HG02571 (cell line): Measurements from ENCODE around the gene ZCCHC12.
"Not testable (repeated sequence)": the region's sequence is repeated elsewhere in the genome, so short reads cannot be mapped to it uniquely, and the experiment has no call there.

ENCODE experiments used
- ATAC-seq: cut with Tn5 transposase; IDR thresholded peaks from one replicate; pipeline ENCODE4 v1.9.1; 2021; ENCODE audit warnings: mild to moderate bottlenecking, moderate library complexity; ENCODE audit not compliant: unreplicated experiment

ZCCHC12 gene

GRCh38 chrX:118823263-118824172 lies at the start of gene ZCCHC12:
Gene ZCCHC12, plus strand, starts transcription at chrX:118823824. Its CDS starts 1,421 bp downstream, at chrX:118825245.
- ATAC-seq: no peak

- no peak for ATAC-seq
Measured at GRCh38 chrX:118779581-118779980, 44.0 kb upstream of the ZCCHC12 start.

- ATAC-seq: no peak
Measured at GRCh38 chrX:118780509-118780908, 43.1 kb upstream of the ZCCHC12 start.

- no peak for ATAC-seq
Measured at GRCh38 chrX:118780911-118781310, 42.7 kb upstream of the ZCCHC12 start.

GRCh38 chrX:118795528-118796280 lies 27.9 kb upstream of the ZCCHC12 start:
- no peak for ATAC-seq

GRCh38 chrX:118802857-118803256 lies 20.8 kb upstream of the ZCCHC12 start:
- no peak for ATAC-seq

GRCh38 chrX:118807151-118808017 lies 16.2 kb upstream of the ZCCHC12 start:
- ATAC-seq: no peak

GRCh38 chrX:118817257-118817656 lies 6.4 kb upstream of the ZCCHC12 start:
- ATAC-seq: not testable (repeated sequence)

GRCh38 chrX:118824173-118824730 lies 628 bp downstream of the ZCCHC12 start:
- no peak for ATAC-seq

GRCh38 chrX:118825227-118825626 lies 1.6 kb downstream of the ZCCHC12 start:
- ATAC-seq: no peak

- peak; percentile 66 for ATAC-seq
Measured at GRCh38 chrX:118839334-118839958, 15.8 kb downstream of the ZCCHC12 start.

GRCh38 chrX:118847676-118848075 lies 24.1 kb downstream of the ZCCHC12 start:
- ATAC-seq: no peak

- no peak for ATAC-seq
Measured at GRCh38 chrX:118853596-118853995, 30.0 kb downstream of the ZCCHC12 start.

GRCh38 chrX:118855681-118856310 lies 32.2 kb downstream of the ZCCHC12 start:
- ATAC-seq: no peak

- no peak for ATAC-seq
Measured at GRCh38 chrX:118857006-118857405, 33.4 kb downstream of the ZCCHC12 start.

- ATAC-seq: no peak
Measured at GRCh38 chrX:118861338-118861737, 37.7 kb downstream of the ZCCHC12 start.

- no peak for ATAC-seq
Measured at GRCh38 chrX:118862091-118862490, 38.5 kb downstream of the ZCCHC12 start.

GRCh38 chrX:118862979-118863378 lies 39.4 kb downstream of the ZCCHC12 start:
- no peak for ATAC-seq

GRCh38 chrX:118864063-118864635 lies 40.5 kb downstream of the ZCCHC12 start:
- ATAC-seq: no peak
